ENCODE data around the gene SETD3.

GRCh38 chr14:99413172-99413571 lies 67.5 kb downstream of the SETD3 start:
- TF ChIP-seq CTCF (conservative IDR thresholded peaks at IDR 0.05; ENCODE audit: low read depth, low read length) = no peak
- no peak for TF ChIP-seq EZH2 (IDR thresholded peaks at IDR 0.05; ENCODE audit: low read length, unreplicated experiment)
- no peak for TF ChIP-seq EZH2phosphoT487 (IDR thresholded peaks at IDR 0.05; ENCODE audit: borderline replicate concordance, low read length)
